ENCODE measurements around the gene BNIP3.

The BNIP3 gene

GRCh38 chr10:131942455-131942854 is 39.3 kb downstream of the BNIP3 start:
- in situ Hi-C loops (cut with MboI; ENCODE audit: low pct_unique_long_range_greater_than_20kb, low sequenced_read_pairs, unreplicated experiment): no loop called here
- no peak for DNase-seq (ENCODE audit: low spot score)
- no peak for TF ChIP-seq CTCF (IDR thresholded peaks at IDR 0.05; ENCODE audit: extremely low read depth, insufficient read depth, missing control alignments)

GRCh38 chr10:131938681-131939080 is 43.0 kb downstream of the BNIP3 start:
- TF ChIP-seq CTCF (IDR thresholded peaks at IDR 0.05; ENCODE audit: extremely low read depth, insufficient read depth, missing control alignments): no peak
- DNase-seq (ENCODE audit: low spot score): no peak
- in situ Hi-C loops (cut with MboI; ENCODE audit: low pct_unique_long_range_greater_than_20kb, low sequenced_read_pairs, unreplicated experiment): no loop called here

- no peak for TF ChIP-seq CTCF (IDR thresholded peaks at IDR 0.05; ENCODE audit: extremely low read depth, insufficient read depth, missing control alignments)
- in situ Hi-C loops (cut with MboI; ENCODE audit: low pct_unique_long_range_greater_than_20kb, low sequenced_read_pairs, unreplicated experiment): no loop called here
- DNase-seq (ENCODE audit: low spot score): no peak
These were observed 43.9 kb downstream of the BNIP3 start for GRCh38 chr10:131937836-131938235.

GRCh38 chr10:131936736-131937135 is 45.0 kb downstream of the BNIP3 start:
- DNase-seq (ENCODE audit: low spot score): no peak
- in situ Hi-C loops (cut with MboI; ENCODE audit: low pct_unique_long_range_greater_than_20kb, low sequenced_read_pairs, unreplicated experiment): no loop called here
- no peak for TF ChIP-seq CTCF (IDR thresholded peaks at IDR 0.05; ENCODE audit: extremely low read depth, insufficient read depth, missing control alignments)

- in situ Hi-C loops (cut with MboI; ENCODE audit: low pct_unique_long_range_greater_than_20kb, low sequenced_read_pairs, unreplicated experiment): no loop called here
- TF ChIP-seq CTCF (IDR thresholded peaks at IDR 0.05; ENCODE audit: extremely low read depth, insufficient read depth, missing control alignments): no peak
- DNase-seq (ENCODE audit: low spot score): no peak
These were observed 45.4 kb downstream of the BNIP3 start for GRCh38 chr10:131936294-131936693.

GRCh38 chr10:131935260-131935659 is 46.5 kb downstream of the BNIP3 start:
- TF ChIP-seq CTCF (IDR thresholded peaks at IDR 0.05; ENCODE audit: extremely low read depth, insufficient read depth, missing control alignments): no peak
- in situ Hi-C loops (cut with MboI; ENCODE audit: low pct_unique_long_range_greater_than_20kb, low sequenced_read_pairs, unreplicated experiment): no loop called here

GRCh38 chr10:131934769-131935168 is 47.0 kb downstream of the BNIP3 start:
- no peak for DNase-seq (ENCODE audit: low spot score)
- TF ChIP-seq CTCF (IDR thresholded peaks at IDR 0.05; ENCODE audit: extremely low read depth, insufficient read depth, missing control alignments): no peak
- in situ Hi-C loops (cut with MboI; ENCODE audit: low pct_unique_long_range_greater_than_20kb, low sequenced_read_pairs, unreplicated experiment): no loop called here

More at GRCh38 chr10:131935260-131935659, 46.5 kb downstream of the BNIP3 start:
- no peak for DNase-seq (ENCODE audit: low spot score)
